HG03460 (cell line): ENCODE results near the gene BTG1.

ENCODE experiments used
- ATAC-seq: cut with Tn5 transposase; IDR thresholded peaks from one replicate; pipeline ENCODE4 v1.9.1; 2021; ENCODE audit not compliant: unreplicated experiment

BTG1 gene, protein sequence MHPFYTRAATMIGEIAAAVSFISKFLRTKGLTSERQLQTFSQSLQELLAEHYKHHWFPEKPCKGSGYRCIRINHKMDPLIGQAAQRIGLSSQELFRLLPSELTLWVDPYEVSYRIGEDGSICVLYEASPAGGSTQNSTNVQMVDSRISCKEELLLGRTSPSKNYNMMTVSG

DNA sequence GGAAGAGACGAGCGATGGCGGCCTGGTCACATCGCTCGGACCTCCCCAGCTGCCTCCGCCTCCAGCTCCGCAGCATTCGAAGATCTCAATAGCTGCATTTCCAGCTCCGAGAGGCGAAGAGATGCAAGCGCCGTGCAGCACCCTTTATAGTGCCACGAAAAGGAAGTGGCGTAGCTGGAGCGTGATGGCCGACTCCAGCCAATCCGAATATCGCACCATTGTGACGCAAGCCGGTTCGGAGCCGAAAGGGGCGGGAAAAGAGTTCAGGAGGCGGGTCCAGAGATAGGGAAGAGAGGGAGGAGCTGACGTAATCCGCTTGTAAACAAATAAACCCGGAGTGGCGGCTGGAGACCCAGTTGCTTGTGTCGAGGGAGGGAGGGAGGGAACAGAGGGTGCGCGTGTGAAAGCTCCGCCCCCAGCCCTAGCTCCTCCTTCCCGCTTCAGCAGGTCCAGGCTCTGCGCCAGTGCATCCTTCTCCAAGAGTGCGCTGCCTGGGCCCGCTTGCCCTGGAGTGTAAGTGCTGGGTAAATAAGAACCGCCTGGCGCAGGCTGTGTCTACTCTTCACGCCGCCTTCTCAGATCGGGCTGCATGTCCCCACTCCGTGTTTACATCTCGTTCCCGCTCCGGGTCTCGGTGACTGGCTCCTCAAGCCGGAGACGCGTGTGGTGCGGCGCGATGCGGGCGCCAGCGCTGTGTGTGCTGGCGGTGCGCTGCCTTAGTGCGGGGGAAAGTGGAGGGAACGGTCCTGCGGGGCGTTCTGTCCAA lies at the start of gene BTG1:
Gene BTG1 (minus strand): TSS at position 116 of the 766 bp plus-strand sequence. CDS start 311 bp downstream, outside the sequence.
- peak; percentile 68 for ATAC-seq

DNA sequence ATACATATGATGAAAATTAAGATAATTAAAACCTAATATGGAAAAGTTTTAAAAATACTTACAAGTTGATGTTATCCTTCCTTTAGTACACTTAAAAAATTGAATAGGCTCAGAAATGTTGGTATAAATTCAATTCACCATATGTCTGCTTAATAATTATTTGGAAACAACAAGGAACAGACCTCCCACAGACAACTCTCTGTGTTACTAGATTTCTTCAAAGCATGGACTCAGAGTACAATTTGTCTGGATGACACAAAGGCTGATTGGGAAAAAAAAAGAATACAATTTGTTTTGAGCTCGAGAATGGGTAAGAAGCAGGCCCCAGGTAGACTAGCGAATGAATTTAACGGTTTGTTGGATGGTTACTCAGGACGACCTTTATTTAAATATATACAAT lies 48.9 kb upstream of the BTG1 start:
- no peak for ATAC-seq

DNA sequence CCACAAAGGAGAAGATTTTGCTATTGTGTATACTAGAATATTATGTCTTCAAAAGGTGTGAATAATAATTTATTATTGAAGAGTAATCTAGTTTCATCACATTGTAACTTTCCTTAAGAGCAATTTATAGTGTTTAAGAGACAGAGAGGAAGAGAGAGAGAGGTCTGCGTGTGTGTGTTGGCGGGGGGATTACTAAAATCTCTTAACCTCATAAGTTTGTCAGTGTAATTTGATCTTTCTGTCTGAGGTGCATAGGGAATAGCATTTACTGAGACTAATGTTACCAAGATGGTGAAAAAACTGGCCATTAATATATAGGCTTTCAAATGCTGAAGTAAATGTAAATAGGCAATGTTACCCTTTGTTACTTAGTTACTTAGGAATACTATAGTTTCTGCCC lies 48.2 kb upstream of the BTG1 start:
- no peak for ATAC-seq

DNA sequence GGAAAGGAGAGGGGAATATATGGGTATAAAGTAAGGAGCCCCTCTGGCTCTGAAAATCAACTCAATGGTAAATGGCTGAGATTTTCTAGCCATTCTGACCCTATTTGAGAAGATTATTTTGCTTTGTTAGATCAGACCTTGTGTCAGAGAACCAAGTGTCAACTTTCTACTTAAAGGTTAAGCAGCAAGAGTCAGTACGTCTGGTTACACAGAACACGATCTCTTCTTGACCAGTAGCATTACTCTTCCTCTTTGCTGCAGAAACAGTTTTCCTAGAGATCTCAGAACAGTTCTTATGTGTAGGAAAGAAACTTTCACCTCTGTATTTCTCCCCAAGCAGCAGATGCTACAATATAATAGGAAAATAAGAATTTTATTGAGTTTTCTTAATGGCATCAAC lies 47.4 kb upstream of the BTG1 start:
- ATAC-seq: no peak

DNA sequence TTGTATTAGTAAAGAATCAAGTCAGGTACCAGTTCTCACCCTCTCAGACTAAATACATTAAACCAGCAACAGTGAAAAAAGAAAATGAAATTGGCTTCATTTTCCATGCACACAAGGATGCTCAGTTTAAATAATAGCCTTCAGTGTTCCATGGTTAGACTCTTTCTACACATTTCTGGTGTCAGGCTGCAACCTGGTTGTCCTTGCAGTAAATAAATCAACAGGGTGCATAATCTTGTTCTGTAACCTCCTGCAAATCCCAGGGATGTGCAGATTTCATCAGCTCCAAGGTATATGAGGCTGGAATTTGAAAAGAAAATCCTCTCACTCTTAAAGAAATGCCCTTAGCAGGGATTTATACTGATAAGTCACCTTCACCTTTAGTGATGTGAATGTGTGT lies 46.7 kb upstream of the BTG1 start:
- no peak for ATAC-seq

DNA sequence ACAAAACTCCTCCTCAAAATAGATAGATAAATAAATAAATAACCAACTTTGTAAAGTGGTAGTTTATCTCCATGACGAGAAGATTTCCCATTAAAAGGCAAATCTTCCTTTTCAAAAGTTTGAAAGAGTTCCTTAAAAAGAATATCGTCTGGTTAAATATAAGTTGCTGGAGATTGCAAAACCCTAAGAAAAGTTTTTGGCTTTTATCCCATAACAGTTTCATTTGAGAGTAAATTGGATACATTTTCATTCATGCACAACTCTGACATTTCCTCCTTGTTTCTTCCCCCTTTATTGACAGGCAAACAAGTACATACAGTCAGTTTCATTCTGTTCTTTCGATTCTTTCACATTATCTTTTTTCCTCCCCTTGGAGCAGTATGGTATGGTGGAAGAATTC lies 45.4 kb upstream of the BTG1 start:
- no peak for ATAC-seq

DNA sequence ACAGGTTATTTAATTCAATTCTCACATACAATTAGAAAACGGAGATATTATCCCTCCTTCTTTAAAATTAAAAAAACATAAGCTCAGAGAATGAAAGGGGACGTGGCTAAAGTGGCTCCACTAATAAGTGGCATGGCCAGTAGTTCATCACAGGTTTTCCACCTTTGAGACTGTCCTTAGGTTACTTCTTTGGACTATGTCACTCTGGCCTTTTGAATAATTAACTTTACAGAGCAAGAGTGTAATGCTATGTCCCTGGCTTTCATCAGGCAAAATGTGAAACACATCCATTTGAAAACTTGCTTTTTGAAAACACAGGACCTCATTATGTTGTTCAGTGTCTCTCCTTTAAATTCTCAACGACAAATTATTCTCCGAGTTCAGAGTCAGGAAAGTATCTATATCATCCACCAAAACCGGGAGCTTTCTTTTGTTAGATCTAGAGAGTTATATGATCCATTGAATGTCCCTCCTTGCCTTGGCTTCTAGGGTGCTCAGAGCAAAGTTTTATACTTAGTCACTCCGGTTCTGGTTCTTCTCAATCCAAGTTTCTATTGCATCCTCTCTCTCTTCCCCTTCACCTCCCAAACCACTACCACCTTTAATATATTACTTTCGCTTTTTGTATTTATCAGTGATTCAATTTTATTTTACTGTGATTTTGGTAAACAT lies 43.0 kb upstream of the BTG1 start:
- ATAC-seq: no peak

DNA sequence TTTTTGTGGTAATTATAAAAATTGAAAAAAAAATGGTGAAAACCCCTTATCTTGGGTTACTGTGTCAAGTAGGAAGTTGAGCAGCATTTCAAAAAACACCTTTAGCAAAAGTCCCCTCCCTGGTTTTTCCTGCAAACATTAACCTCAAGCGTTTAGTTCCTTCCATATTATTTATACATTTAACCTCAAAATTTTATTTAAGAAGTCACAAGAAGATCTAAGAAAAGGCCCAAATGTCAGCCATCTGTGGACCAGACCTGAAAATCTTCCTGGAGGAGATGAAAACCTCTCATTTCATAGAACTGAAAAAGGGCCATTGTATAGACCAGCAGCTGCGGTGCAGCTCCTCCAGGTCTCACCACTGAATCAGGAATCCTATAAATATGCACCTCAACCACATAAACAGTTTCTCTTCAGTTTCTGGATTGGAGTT lies 40.4 kb upstream of the BTG1 start:
- no peak for ATAC-seq

DNA sequence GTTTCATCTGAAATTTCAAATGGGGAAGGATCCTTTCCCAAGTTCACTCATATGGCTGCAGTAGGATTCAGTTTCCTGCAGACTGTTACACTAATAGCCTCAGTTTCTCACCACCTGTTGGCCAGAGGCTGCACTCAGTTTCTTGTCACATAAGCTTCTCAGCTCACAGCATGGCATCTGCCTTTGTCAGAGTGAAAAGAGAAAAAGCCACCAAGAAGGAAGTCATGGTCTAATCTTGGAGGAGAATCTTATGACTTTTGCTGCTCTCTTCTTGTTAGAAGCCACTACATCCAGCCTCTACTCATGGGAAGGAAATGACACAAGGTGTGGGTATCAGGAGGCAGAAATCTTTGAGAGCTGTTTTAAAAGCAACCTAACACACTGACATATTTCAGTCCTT lies 39.4 kb upstream of the BTG1 start:
- peak; percentile 67 for ATAC-seq

DNA sequence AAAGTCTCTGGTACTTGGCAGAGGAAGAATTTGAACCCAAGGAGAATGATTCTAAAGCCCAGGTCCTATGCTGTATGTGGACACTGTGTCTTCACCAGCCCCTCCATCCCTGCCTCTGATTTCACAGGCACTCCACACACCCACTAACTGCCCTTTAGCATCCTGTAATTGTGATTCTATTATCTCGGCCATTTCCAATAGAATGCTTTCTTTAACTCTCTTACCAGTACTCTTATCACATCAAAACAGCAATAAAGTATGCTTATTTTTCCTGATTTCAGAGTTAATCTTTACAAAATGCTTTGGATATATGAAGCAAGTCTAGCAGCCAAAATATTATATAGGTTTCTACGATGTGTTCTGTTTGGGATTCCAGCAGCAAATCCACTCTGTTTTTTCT lies 37.9 kb upstream of the BTG1 start:
- ATAC-seq: no peak

DNA sequence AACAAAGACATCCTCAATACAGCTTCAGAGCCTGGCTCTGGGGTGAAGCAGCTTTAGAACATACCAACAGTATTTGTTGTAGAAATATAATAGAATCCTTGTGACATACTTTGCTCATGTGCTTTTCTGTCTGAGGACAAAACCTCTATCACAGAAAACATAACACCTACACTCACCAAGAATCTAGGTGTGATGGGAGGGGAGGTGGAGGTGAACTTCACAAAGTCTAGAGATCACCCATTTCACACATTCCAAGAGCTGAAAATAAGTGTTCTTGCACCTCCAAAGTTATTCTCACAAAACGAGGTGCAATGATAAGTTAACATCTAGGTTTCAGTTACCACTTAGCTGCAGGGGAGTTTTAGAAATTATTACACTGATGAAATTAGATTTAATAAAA lies 32.7 kb upstream of the BTG1 start:
- ATAC-seq: no peak

DNA sequence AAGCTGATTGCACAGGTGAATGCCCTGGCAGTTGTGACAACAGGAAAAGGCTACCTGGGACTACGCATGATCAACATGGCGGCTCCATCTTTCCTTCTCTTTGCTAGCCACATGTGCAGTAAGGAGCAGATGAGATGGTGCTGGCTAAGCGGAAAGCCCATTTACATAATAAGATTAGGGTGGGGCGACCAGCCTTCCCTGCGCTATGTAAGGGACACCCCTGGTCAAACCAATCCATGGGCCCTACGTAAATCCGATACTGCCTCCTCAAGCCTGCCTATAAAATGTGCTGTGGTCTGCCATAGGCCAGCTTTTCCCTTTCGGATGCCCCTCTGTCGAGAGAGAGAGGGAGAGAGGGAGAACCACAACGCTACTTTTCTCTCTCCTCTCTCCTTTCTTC lies 31.0 kb upstream of the BTG1 start:
- ATAC-seq: no peak

DNA sequence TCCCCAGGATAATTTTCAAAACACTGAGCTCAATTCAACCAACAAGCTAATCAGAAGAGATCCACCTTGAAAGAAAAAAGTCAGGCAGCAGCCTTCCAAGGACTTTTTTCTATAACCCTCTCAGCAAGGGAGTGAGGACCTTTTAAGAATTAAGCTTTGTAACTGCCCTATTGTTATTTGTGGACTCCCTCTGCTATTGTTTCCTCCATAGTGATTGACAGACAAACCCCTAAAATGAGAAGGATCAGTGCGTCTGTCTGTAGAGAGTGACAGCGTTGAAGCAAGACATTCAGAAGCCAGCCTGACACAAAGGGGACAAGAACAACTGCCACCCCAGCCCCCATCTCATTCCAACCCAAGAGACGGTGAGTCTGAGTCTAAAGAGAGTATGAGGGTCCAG lies 30.3 kb upstream of the BTG1 start:
- no peak for ATAC-seq

DNA sequence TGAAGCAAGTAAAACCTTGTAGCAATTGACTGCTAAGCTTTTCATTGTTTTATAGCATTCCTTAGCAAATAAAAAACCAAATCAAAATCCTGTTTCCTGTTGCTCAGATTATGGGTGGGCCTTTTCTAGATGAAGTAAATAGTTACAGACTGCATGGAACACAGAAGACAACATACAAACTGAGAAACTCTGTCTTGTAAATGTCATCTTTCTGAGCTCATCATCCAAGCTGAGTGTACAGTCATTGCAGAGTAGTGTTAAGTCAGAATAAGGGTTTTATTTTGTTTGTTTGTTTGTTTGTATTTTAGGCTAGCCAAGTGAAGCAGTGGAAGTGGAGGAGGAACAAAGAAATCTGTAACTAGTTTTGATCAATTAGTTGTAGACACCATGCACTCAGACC lies 24.4 kb upstream of the BTG1 start:
- no peak for ATAC-seq

DNA sequence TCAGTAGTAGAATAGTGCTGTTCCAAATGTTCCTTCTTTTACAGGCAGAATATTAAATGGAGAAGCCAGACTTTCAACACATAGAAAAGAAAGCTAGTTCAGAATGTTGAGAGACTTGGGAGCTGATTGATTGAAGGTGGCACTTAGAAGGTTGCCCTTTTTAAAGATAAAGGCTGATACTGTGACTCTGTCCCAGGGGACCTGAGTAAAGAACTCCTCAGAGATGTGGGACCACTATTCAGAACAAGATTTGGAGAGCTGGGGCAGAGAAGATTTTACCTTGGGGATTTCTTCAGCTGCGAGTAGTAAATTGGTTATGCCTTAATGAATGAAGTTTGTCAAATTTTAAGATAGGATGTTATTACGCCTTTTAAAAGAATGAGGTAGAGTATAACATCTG lies 21.4 kb upstream of the BTG1 start:
- no peak for ATAC-seq

DNA sequence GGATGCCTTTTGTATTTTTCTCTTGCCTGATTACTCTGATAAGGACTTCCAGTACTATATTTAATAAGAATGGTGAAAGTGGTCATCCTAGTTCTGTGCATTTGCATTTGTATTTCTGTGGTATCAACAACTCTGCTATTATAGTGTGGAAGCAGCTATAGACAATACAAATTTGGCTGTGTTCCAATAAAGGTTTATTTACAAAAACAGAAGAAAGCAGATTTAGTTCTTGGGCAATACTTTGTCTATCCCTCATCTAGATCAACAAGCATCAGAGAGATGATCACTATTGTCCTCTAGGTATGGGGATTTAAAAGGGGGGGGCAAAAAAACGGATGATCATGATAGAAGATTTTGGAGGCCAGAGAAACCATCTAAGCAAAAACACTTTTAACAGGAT lies 19.1 kb upstream of the BTG1 start:
- no peak for ATAC-seq

DNA sequence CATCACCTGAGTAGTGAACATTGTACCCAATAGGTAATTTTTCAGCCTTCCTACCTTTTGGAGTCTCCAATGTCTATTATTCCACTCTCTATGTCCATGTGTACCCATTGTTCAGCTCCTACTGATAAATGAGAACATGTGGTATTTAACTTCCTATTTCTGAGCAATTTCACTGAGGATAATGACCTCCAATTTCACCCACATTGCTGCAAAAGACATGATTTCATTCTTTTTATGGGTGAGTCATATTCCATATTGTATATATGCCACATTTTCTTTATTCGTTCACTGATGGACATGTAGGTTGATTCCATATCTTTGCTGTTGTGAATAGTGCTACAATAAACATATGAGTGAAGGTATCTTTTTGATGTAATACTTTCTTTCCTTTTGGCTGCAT lies 16.4 kb upstream of the BTG1 start:
- ATAC-seq: no peak

DNA sequence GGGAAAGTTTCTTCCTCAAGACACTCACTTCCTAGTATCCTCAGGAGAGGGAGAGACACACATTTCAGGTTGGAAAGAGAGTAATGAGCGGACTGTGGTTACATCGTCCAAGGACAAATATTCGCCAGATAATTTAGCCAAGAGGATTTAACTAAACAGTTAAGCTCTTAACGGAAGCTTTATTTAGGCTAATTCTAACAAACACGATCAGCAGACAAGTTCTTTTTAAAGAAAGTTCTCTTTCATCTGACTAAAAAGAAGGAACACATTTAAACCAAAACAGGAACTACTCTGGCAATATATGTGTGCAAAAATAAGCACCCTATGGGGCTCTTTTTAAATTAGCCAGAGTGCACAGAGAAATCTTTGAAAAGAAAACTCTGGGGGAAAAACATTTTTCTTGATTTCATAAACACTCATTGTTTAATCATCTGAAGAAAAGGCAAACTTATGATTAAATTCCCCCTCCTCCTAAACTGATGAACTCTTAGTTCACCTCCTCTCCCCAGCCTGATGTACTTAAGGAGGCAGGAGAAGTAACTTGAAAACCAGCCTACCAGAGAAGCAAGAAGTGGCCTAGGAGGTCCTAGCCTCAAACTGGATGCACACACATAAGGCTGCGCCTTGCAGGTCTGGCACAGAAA lies 13.3 kb upstream of the BTG1 start:
- peak; percentile 60 for ATAC-seq

DNA sequence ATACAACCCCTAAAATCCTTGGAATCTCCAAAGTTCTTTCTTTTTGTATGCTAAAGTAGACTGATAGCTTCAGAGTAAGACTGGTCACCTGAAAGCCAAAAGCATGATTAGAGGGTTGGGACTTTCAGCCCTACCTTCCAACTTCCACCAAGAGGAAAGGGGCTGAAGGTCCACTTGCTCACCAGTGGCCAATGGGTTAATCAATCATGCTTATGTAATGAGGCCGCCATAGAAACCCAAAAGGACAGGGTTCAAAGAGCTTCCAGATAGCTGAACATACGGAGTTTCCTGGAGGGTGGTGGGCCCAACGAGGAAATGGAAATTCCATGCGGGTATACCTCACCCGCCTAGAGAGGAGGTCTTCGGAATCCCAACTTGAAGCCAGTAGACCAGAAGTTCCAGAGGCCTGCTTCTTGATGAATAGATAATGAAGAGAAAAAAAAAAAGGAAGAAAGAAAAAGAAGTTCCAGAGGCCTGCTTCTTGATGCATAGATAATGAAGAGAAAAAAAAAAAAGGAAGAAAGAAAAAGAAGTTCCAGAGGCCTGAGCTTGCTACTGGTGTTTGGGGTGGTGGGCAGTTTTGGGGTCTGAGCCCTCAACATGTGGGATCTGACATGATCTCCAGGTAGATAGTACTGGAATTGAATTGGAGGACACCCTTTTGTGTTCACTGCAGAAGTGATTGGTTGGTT lies 11.2 kb upstream of the BTG1 start:
- no peak for ATAC-seq

DNA sequence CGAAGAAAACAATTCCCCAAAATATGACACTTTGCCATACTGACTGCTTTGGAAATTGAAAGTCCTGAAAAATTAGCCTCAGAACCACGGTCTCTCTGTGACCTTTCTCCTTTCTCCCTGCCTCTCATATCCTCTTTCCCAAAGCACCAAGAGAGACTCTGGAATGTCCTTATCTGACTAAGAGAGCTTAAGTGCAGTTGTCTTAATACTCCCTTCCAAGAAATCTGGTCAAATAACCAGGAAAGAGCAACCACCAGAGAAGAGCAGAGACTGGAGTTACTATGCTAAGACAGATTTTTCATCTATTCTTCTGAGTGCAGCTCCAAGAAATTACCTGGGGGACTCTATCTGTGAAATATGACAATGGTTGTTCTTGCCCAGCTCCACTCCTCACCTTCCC lies 10.5 kb upstream of the BTG1 start:
- ATAC-seq: no peak

DNA sequence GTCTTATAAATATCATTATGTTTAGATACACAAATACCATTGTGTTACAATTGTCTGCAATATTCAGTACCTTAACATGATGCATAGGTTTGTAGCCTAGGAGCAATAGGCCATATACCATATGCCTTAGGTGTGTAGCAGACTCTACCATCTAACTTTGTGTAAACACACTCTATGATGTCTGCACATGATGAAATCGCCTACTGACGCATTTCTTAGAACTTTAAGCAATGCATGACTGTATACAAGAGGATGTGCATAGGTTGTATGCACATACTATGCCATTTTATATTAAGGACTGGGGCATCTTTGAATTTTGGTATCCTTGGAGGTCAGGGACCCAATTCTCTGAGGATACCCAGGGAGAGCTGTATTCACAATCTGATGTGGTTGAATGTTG lies 10.1 kb upstream of the BTG1 start:
- no peak for ATAC-seq
